ENCODE measurements around the gene CDH5. TPM values are rescaled to one million over a fixed set of nuclear protein-coding genes. Genes with fewer than 3 reads are reported as not detected.

Gene CDH5
- polyA plus RNA-seq, 1 experiment: not detected

- Histone ChIP-seq H3K36me3 (ENCODE audit: control insufficient read depth, insufficient read depth, low read length) (no peaks in the 10 kb centered on the region), H3K27me3 (ENCODE audit: control insufficient read depth, insufficient read depth, low read length) (peaks cover 3% of the 10 kb centered on the region; the same call in 1 of the 2 replicates), H3K4me3 (ENCODE audit: low read depth, low read length) (no peak overlapping the region)
- ChIA-PET POLR2A (no interaction called here), CTCF (no interaction called here)
- TF ChIP-seq CTCF (IDR thresholded peaks at IDR 0.05; ENCODE audit: insufficient read depth, low read depth, low read length): no peak
- DNase-seq (ENCODE audit: low read depth): no peak
These were observed 10.8 kb downstream of the CDH5 start for GRCh38 chr16:66377324-66377723.

- ChIA-PET POLR2A (no interaction called here), CTCF (interaction anchor here (1.3 kb wide), 1 partner anchor 22 kb away, joined by 3 read pairs; no protein-coding TSS in a partner anchor)
- Histone ChIP-seq H3K36me3 (ENCODE audit: control insufficient read depth, insufficient read depth, low read length) (no peaks in the 10 kb centered on the region), H3K4me3 (ENCODE audit: low read depth, low read length) (no peak overlapping the region), H3K27me3 (ENCODE audit: control insufficient read depth, insufficient read depth, low read length) (peaks cover 3% of the 10 kb centered on the region; the same call in 1 of the 2 replicates)
- no peak for DNase-seq (ENCODE audit: low read depth)
- no peak for TF ChIP-seq CTCF (IDR thresholded peaks at IDR 0.05; ENCODE audit: insufficient read depth, low read depth, low read length)
These were observed 12.5 kb downstream of the CDH5 start for GRCh38 chr16:66378741-66379570.

GRCh38 chr16:66379571-66379941 is 13.1 kb downstream of the CDH5 start:
- DNase-seq (ENCODE audit: low read depth): no peak
- H3K4me3 ChIP-seq (ENCODE audit: low read depth, low read length): no peak overlapping the region
- CTCF ChIA-PET: no interaction called here
- no peak for TF ChIP-seq CTCF (IDR thresholded peaks at IDR 0.05; ENCODE audit: insufficient read depth, low read depth, low read length)
- POLR2A ChIA-PET: no interaction called here
- H3K27me3 ChIP-seq (ENCODE audit: control insufficient read depth, insufficient read depth, low read length): no peaks in the 10 kb centered on the region; the same call in 1 of the 2 replicates
- no peaks in the 10 kb centered on the region for H3K36me3 ChIP-seq (ENCODE audit: control insufficient read depth, insufficient read depth, low read length)

- Histone ChIP-seq H3K36me3 (ENCODE audit: control insufficient read depth, insufficient read depth, low read length) (no peaks in the 10 kb centered on the region), H3K27me3 (ENCODE audit: control insufficient read depth, insufficient read depth, low read length) (no peaks in the 10 kb centered on the region; the same call in 1 of the 2 replicates), H3K4me3 (ENCODE audit: low read depth, low read length) (no peak overlapping the region)
- CTCF ChIA-PET: interaction anchor here (1.2 kb wide), 1 partner anchor 26 kb away, joined by 3 read pairs; no protein-coding TSS in a partner anchor
- TF ChIP-seq CTCF (IDR thresholded peaks at IDR 0.05; ENCODE audit: insufficient read depth, low read depth, low read length): no peak
- DNase-seq (ENCODE audit: low read depth): no peak
- POLR2A ChIA-PET: no interaction called here
These were observed 13.9 kb downstream of the CDH5 start for GRCh38 chr16:66380421-66380820.

- TF ChIP-seq CTCF (IDR thresholded peaks at IDR 0.05; ENCODE audit: insufficient read depth, low read depth, low read length): no peak
- POLR2A ChIA-PET: no interaction called here
- no peak overlapping the region for H3K4me3 ChIP-seq (ENCODE audit: low read depth, low read length)
- no peaks in the 10 kb centered on the region for H3K36me3 ChIP-seq (ENCODE audit: control insufficient read depth, insufficient read depth, low read length)
- no peaks in the 10 kb centered on the region; the same call in 1 of the 2 replicates for H3K27me3 ChIP-seq (ENCODE audit: control insufficient read depth, insufficient read depth, low read length)
- DNase-seq (ENCODE audit: low read depth): no peak
- CTCF ChIA-PET: interaction anchor here (1.2 to 1.5 kb wide), 3 partner anchors 25 to 37 kb away, joined by 3 to 6 read pairs (median 5); no protein-coding TSS in a partner anchor
These were observed 15.2 kb downstream of the CDH5 start for GRCh38 chr16:66381585-66382170.
